Activated T-helper 1 cell treated with anti-CD3 and anti-CD28 coated beads, Interleukin-12 subunit alpha, Interleukin-12 subunit beta, Interleukin-2, Interleukin-4 antibody, amounts not matched to agents 30 ng/mL and 10 ng/mL and 1 ng/mL, durations not matched to agents 14 hours and 24 hours and 36 hours (primary cell): ENCODE data around the gene MDH2. TPM values are rescaled to one million over a fixed set of nuclear protein-coding genes. Genes with fewer than 3 reads are reported as not detected.
"Not testable (repeated sequence)": the region's sequence is repeated elsewhere in the genome, so short reads cannot be mapped to it uniquely, and the experiment has no call there.

Experiments
- DNase-seq: peaks from one replicate; pipeline ENCODE4 v3.0.0; 2021; ENCODE audit warnings: low spot score
- H3K27ac Mint-ChIP-seq: one replicate; pipeline ENCODE4 v1.8.0; 2021; ENCODE audit warnings: mild to moderate bottlenecking, mixed read lengths
- H3K27me3 Mint-ChIP-seq: one replicate; pipeline ENCODE4 v1.8.0; 2022; ENCODE audit warnings: mild to moderate bottlenecking, moderate library complexity, mixed read lengths; ENCODE audit not compliant: insufficient read depth
- H3K36me3 Mint-ChIP-seq: one replicate; pipeline ENCODE4 v1.8.0; 2021; ENCODE audit warnings: low read depth, mixed read lengths
- H3K4me1 Mint-ChIP-seq: one replicate; pipeline ENCODE4 v1.8.0; 2021; ENCODE audit warnings: low read depth, mixed read lengths
- H3K4me3 Mint-ChIP-seq: one replicate; pipeline ENCODE4 v1.8.0; 2021; ENCODE audit warnings: mild to moderate bottlenecking, moderate library complexity, mixed read lengths
- H3K9me3 Mint-ChIP-seq: one replicate; pipeline ENCODE4 v1.8.0; 2021; ENCODE audit warnings: mixed read lengths
- intact Hi-C: fragments of 100-400 bp; cut with micrococcal nuclease; formaldehyde crosslinking; loops from one replicate; pipeline ENCODE4 v1.15.1; 2024
- total RNA-seq: library from RNA; stranded (reverse); gene quantifications from 2 replicates; pipeline ENCODE4 v1.2.3, GENCODE V29; 2022

Gene MDH2
- 249 and 292 TPM in 2 replicates for total RNA-seq

GRCh38 chr7:76047811-76048667 lies at the start of gene MDH2, which contains the start of gene STYXL1:
MDH2 (plus strand) TSS chr7:76048106; CDS start chr7:76048161, 55 bp downstream.
STYXL1 (minus strand) TSS chr7:76048000; CDS start chr7:76030523, 17,477 bp downstream.
- H3K4me3 Mint-ChIP-seq: peak within 1 kb of the TSS; percentile 99
- peak; percentile 90 for DNase-seq
- H3K27me3 Mint-ChIP-seq: no peaks in the 10 kb centered on the region
- no peaks in the 10 kb centered on the region for H3K9me3 Mint-ChIP-seq
- H3K27ac Mint-ChIP-seq: peak within 1 kb of the TSS; percentile 97
- intact Hi-C loops: loop anchor here (1.0 to 5.0 kb wide), 11 partner anchors 39 to 976 kb away; partner anchors contain the start of genes RCC1L and TMEM120A
- H3K36me3 Mint-ChIP-seq: peaks cover 35% of the 10 kb centered on the region
- peaks cover 53% of the 10 kb centered on the region for H3K4me1 Mint-ChIP-seq

GRCh38 chr7:76000566-76000965 lies 47.3 kb upstream of the MDH2 start:
- Mint-ChIP-seq H3K4me3 (no peak overlapping the region), H3K27me3 (no peaks in the 10 kb centered on the region), H3K27ac (no peak overlapping the region), H3K36me3 (peaks cover 34% of the 10 kb centered on the region), H3K9me3 (no peaks in the 10 kb centered on the region), H3K4me1 (peaks cover 15% of the 10 kb centered on the region)
- DNase-seq: no peak
- intact Hi-C loops: no loop called here

- no peak overlapping the region for H3K27ac Mint-ChIP-seq
- peaks cover 7% of the 10 kb centered on the region for H3K4me1 Mint-ChIP-seq
- no peak for DNase-seq
- no peak overlapping the region for H3K4me3 Mint-ChIP-seq
- no peaks in the 10 kb centered on the region for H3K9me3 Mint-ChIP-seq
- H3K36me3 Mint-ChIP-seq: peaks cover 29% of the 10 kb centered on the region
- intact Hi-C loops: no loop called here
- no peaks in the 10 kb centered on the region for H3K27me3 Mint-ChIP-seq
These were observed 45.8 kb upstream of the MDH2 start for GRCh38 chr7:76002139-76002538.

GRCh38 chr7:76002822-76003221 lies 45.1 kb upstream of the MDH2 start:
- Mint-ChIP-seq H3K27ac (no peak overlapping the region), H3K4me1 (peaks cover under 1% of the 10 kb centered on the region), H3K36me3 (peaks cover 29% of the 10 kb centered on the region), H3K9me3 (no peaks in the 10 kb centered on the region), H3K27me3 (no peaks in the 10 kb centered on the region), H3K4me3 (no peak overlapping the region)
- no peak for DNase-seq
- intact Hi-C loops: no loop called here

GRCh38 chr7:76003351-76003750 lies 44.6 kb upstream of the MDH2 start:
- no peak for DNase-seq
- Mint-ChIP-seq H3K27ac (no peak overlapping the region), H3K4me1 (peaks cover 4% of the 10 kb centered on the region), H3K36me3 (peaks cover 29% of the 10 kb centered on the region), H3K27me3 (no peaks in the 10 kb centered on the region), H3K4me3 (no peak overlapping the region), H3K9me3 (no peaks in the 10 kb centered on the region)
- intact Hi-C loops: no loop called here

GRCh38 chr7:76005004-76005403 lies 42.9 kb upstream of the MDH2 start:
- not testable (repeated sequence) for H3K9me3 Mint-ChIP-seq, H3K27ac Mint-ChIP-seq, H3K4me3 Mint-ChIP-seq, DNase-seq, H3K27me3 Mint-ChIP-seq
- peaks cover 23% of the 10 kb centered on the region for H3K36me3 Mint-ChIP-seq
- H3K4me1 Mint-ChIP-seq: peaks cover 20% of the 10 kb centered on the region
- intact Hi-C loops: loop anchor here (5.0 kb wide), 1 partner anchor 268 kb away; the partner anchor contains the start of gene HIP1

GRCh38 chr7:76008156-76008687 lies 39.7 kb upstream of the MDH2 start:
- intact Hi-C loops: loop anchor here (1.0 to 5.0 kb wide), 2 partner anchors 14 to 271 kb away; partner anchors contain the start of genes HIP1 and TMEM120A
- peak; percentile 24 for DNase-seq
- peak overlapping the region; percentile 94 for H3K27ac Mint-ChIP-seq
- peaks cover 35% of the 10 kb centered on the region for H3K4me1 Mint-ChIP-seq
- peaks cover 31% of the 10 kb centered on the region for H3K36me3 Mint-ChIP-seq
- H3K27me3 Mint-ChIP-seq: peaks cover 5% of the 10 kb centered on the region
- H3K9me3 Mint-ChIP-seq: no peaks in the 10 kb centered on the region
- H3K4me3 Mint-ChIP-seq: peak overlapping the region; percentile 52

GRCh38 chr7:76009672-76010600 lies 38.0 kb upstream of the MDH2 start:
- peak overlapping the region; percentile 52 for H3K4me3 Mint-ChIP-seq
- intact Hi-C loops: loop anchor here (1.0 to 5.0 kb wide), 7 partner anchors 38 to 273 kb away; partner anchors contain the start of genes HIP1, MDH2 and RHBDD2
- no peak for DNase-seq
- peaks cover 35% of the 10 kb centered on the region for H3K4me1 Mint-ChIP-seq
- H3K9me3 Mint-ChIP-seq: no peaks in the 10 kb centered on the region
- peaks cover 32% of the 10 kb centered on the region for H3K36me3 Mint-ChIP-seq
- peak overlapping the region; percentile 94 for H3K27ac Mint-ChIP-seq
- H3K27me3 Mint-ChIP-seq: peaks cover 5% of the 10 kb centered on the region

- Mint-ChIP-seq H3K27ac (no peak overlapping the region), H3K27me3 (peaks cover 5% of the 10 kb centered on the region), H3K4me3 (no peak overlapping the region), H3K36me3 (peaks cover 33% of the 10 kb centered on the region), H3K9me3 (no peaks in the 10 kb centered on the region), H3K4me1 (peaks cover 35% of the 10 kb centered on the region)
- intact Hi-C loops: no loop called here
- no peak for DNase-seq
These were observed 36.5 kb upstream of the MDH2 start for GRCh38 chr7:76011442-76011861.

GRCh38 chr7:76016191-76016947 lies 31.5 kb upstream of the MDH2 start:
- Mint-ChIP-seq H3K4me1 (peaks cover 11% of the 10 kb centered on the region), H3K27me3 (peaks cover 4% of the 10 kb centered on the region), H3K36me3 (peaks cover 40% of the 10 kb centered on the region), H3K4me3 (no peak overlapping the region), H3K27ac (no peak overlapping the region), H3K9me3 (no peaks in the 10 kb centered on the region)
- intact Hi-C loops: no loop called here
- DNase-seq: no peak

- H3K9me3 Mint-ChIP-seq, H3K4me3 Mint-ChIP-seq, DNase-seq, intact Hi-C loops, H3K27me3 Mint-ChIP-seq, H3K27ac Mint-ChIP-seq: not testable (repeated sequence)
- Mint-ChIP-seq H3K4me1 (peaks cover 15% of the 10 kb centered on the region), H3K36me3 (peaks cover 32% of the 10 kb centered on the region)
These were observed 29.4 kb upstream of the MDH2 start for GRCh38 chr7:76018520-76018919.
